HCT116 (cell line): ENCODE measurements around the gene SPTBN1. TPM values are rescaled to one million over a fixed set of nuclear protein-coding genes. Genes with fewer than 3 reads are reported as not detected.

ENCODE experiments used
- ATAC-seq: fragments of 200-7000 bp; cut with Tn5 transposase; 2 replicates; pipeline ENCODE4 v1.9.1; 2020; ENCODE audit warnings: mild to moderate bottlenecking, moderate library complexity
- BruUV-seq: library from RNA; stranded (reverse); fragments of 400-500 nt; replicated peaks from 2 replicates; lab custom pipeline; 2021; lab: Mats Ljungman, UMichigan
- CTCF ChIA-PET: fragments of 300-600 bp; sonication (Branson Sonifier 250); formaldehyde crosslinking; loops from one replicate; lab custom pipeline; 2021; ENCODE audit warnings: antibody characterized with exemption; lab: Charles Lee
- POLR2A ChIA-PET: fragments of 300-600, 350-600 bp; sonication (Branson Sonifier 250); formaldehyde crosslinking; loops from one replicate; lab custom pipeline; 2021; ENCODE audit warnings: antibody characterized with exemption; lab: Charles Lee
- RAD21 ChIA-PET, 2 experiments: fragments of 300-600 bp; sonication (Branson Sonifier 250); formaldehyde crosslinking; loops; one replicate each; lab custom pipeline; 2023; ENCODE audit warnings: low total read pairs in 2 of 2; ENCODE audit not compliant: uncharacterized antibody in 2 of 2, unreplicated experiment in 2 of 2, low non-redundant PET in 1 of 2; lab: Charles Lee
- DNase-seq: peaks from one replicate; pipeline ENCODE4 v3.0.0-alpha.2; 2010; ENCODE audit warnings: low read depth, low spot score
- H2AFZ ChIP-seq: fragments of 200-600 bp; shearing (Covaris generic), sonication (generic); 2 replicates; pipeline ENCODE4 v1.6.1; 2017; ENCODE audit warnings: low read depth, mixed run types, mixed read lengths, antibody characterized with exemption, low read length; ENCODE audit not compliant: poor library complexity, severe bottlenecking
- H3K27ac ChIP-seq: 2 replicates; pipeline ENCODE4 v1.5.1; 2012; ENCODE audit warnings: low read depth, low read length
- H3K27me3 ChIP-seq: fragments of 200-600 bp; sonication (generic); 2 replicates; pipeline ENCODE4 v1.6.1; 2016; ENCODE audit warnings: mixed run types, low read length, mixed read lengths; ENCODE audit not compliant: insufficient read depth
- H3K36me3 ChIP-seq, 2 experiments: fragments of 200-500 bp in 1 of 2; fragments of 200-600 bp in 1 of 2; sonication (Bioruptor generic) in 1 of 2; sonication (generic) in 1 of 2; 2 replicates each; pipeline versions ENCODE4 v1.5.1 to v1.6.1; 2014 to 2016; ENCODE audit warnings: low read length in 2 of 2, inconsistent platforms in 1 of 2, mixed read lengths in 1 of 2, mixed run types in 1 of 2; ENCODE audit not compliant: insufficient read depth in 2 of 2, control insufficient read depth in 1 of 2
- H3K4me1 ChIP-seq, 2 experiments: fragments of 200-600 bp in 1 of 2; sonication (generic) in 1 of 2; 2 replicates each; pipeline versions ENCODE4 v1.5.1 to v1.6.1; 2012 to 2017; ENCODE audit warnings: low read length in 2 of 2, inconsistent platforms in 1 of 2, mild to moderate bottlenecking in 1 of 2, mixed read lengths in 1 of 2, mixed run types in 1 of 2, moderate library complexity in 1 of 2; ENCODE audit not compliant: insufficient read depth in 2 of 2, control insufficient read depth in 1 of 2
- H3K4me2 ChIP-seq: fragments of 200-600 bp; sonication (generic); 2 replicates; pipeline ENCODE4 v1.6.1; 2017; ENCODE audit warnings: mixed run types, low read length, mixed read lengths
- H3K4me3 ChIP-seq, 2 experiments: fragments of 200-600 bp in 1 of 2; sonication (generic) in 1 of 2; replicated peaks in 1 of 2; 2 replicates each; pipeline ENCODE4 v1.5.1; 2011 to 2016; ENCODE audit warnings: low read length in 2 of 2, control low read depth in 1 of 2, low read depth in 1 of 2, mild to moderate bottlenecking in 1 of 2, mixed read lengths in 1 of 2, mixed run types in 1 of 2
- H3K79me2 ChIP-seq: fragments of 200-600 bp; sonication (generic); 2 replicates; pipeline ENCODE4 v1.6.1; 2017; ENCODE audit warnings: mild to moderate bottlenecking, mixed run types, low read length, moderate library complexity, mixed read lengths; ENCODE audit not compliant: insufficient read depth
- H3K9ac ChIP-seq: fragments of 200-600 bp; sonication (generic); 2 replicates; pipeline ENCODE4 v1.6.1; 2016; ENCODE audit warnings: low read length, mixed read lengths
- H3K9me2 ChIP-seq: fragments of 200-600 bp; sonication (generic), shearing (Covaris generic); 2 replicates; pipeline ENCODE4 v1.6.1; 2017; ENCODE audit warnings: mixed run types, mild to moderate bottlenecking, moderate library complexity; ENCODE audit not compliant: insufficient read depth
- H3K9me3 ChIP-seq, 2 experiments: fragments of 200-500 bp in 1 of 2; fragments of 200-600 bp in 1 of 2; sonication (Bioruptor generic) in 1 of 2; sonication (generic) in 1 of 2; 2 replicates each; pipeline ENCODE4 v1.6.1; 2014 to 2017; ENCODE audit warnings: low read length in 2 of 2, mixed read lengths in 2 of 2, inconsistent platforms in 1 of 2, low read depth in 1 of 2, mild to moderate bottlenecking in 1 of 2, mixed run types in 1 of 2, moderate library complexity in 1 of 2; ENCODE audit not compliant: control insufficient read depth in 1 of 2, insufficient read depth in 1 of 2
- H4K20me1 ChIP-seq: fragments of 200-600 bp; sonication (generic), shearing (Covaris generic); 2 replicates; pipeline ENCODE4 v1.6.1; 2017; ENCODE audit warnings: mixed run types, mild to moderate bottlenecking, moderate library complexity; ENCODE audit not compliant: insufficient read depth
- CBX3 ChIP-seq: IDR thresholded peaks from 2 replicates; pipeline ENCODE4 v1.6.1; 2012; ENCODE audit warnings: low read depth
- CEBPB ChIP-seq: IDR thresholded peaks from 2 replicates; pipeline ENCODE4 v1.6.1; 2012; ENCODE audit warnings: low read depth
- EGR1 ChIP-seq: IDR thresholded peaks from 2 replicates; pipeline ENCODE4 v1.6.1; 2012; ENCODE audit warnings: low read depth
- ELF1 ChIP-seq: IDR thresholded peaks from 2 replicates; pipeline ENCODE4 v1.6.1; 2012; ENCODE audit warnings: low read depth, borderline replicate concordance
- EZH2phosphoT487 ChIP-seq: fragments of 200-600 bp; IDR thresholded peaks from 2 replicates; pipeline ENCODE4 v1.6.1; 2018; ENCODE audit warnings: antibody characterized with exemption, borderline replicate concordance
- FOSL1 ChIP-seq: IDR thresholded peaks from 2 replicates; pipeline ENCODE4 v1.6.1; 2012; ENCODE audit warnings: low read depth
- JUND ChIP-seq: IDR thresholded peaks from 2 replicates; pipeline ENCODE4 v1.6.1; 2012
- POLR2A ChIP-seq: IDR thresholded peaks from 2 replicates; pipeline ENCODE4 v1.7.0; 2011; ENCODE audit warnings: borderline replicate concordance; ENCODE audit not compliant: insufficient read depth, insufficient read length; ENCODE audit errors: extremely low read depth
- POLR2AphosphoS5 ChIP-seq: IDR thresholded peaks from 2 replicates; pipeline ENCODE4 v1.6.1; 2011; ENCODE audit warnings: mild to moderate bottlenecking, low read depth, low read length, moderate library complexity
- SIN3A ChIP-seq: IDR thresholded peaks from 2 replicates; pipeline ENCODE4 v1.6.1; 2012; ENCODE audit warnings: low read depth
- SRF ChIP-seq: IDR thresholded peaks from 2 replicates; pipeline ENCODE4 v1.6.1; 2012; ENCODE audit warnings: low read depth
- TCF7L2 ChIP-seq: IDR thresholded peaks from 2 replicates; pipeline ENCODE4 v1.7.0; 2011; ENCODE audit warnings: borderline replicate concordance, inconsistent platforms; ENCODE audit not compliant: insufficient read depth, insufficient read length; ENCODE audit errors: extremely low read depth
- YY1 ChIP-seq: IDR thresholded peaks from 2 replicates; pipeline ENCODE4 v1.6.1; 2011; ENCODE audit warnings: low read length, low read depth, moderate library complexity, mild to moderate bottlenecking; ENCODE audit not compliant: insufficient replicate concordance; ENCODE audit errors: extremely low read depth
- intact Hi-C: fragments of 100-400 bp; cut with micrococcal nuclease; formaldehyde crosslinking; loops from 2 replicates; pipeline ENCODE4 v1.10.0; 2022
- total RNA-seq: library from RNA; stranded (reverse); gene quantifications from one replicate; pipeline ENCODE4 v1.2.1, GENCODE V29; 2021; ENCODE audit not compliant: unreplicated experiment
- TF ChIP-seq, protein P1 (sequence below): IDR thresholded peaks from 2 replicates; pipeline ENCODE4 v1.6.1; 2012
- TF ChIP-seq, protein P2 (sequence below): IDR thresholded peaks from 2 replicates; pipeline ENCODE4 v1.6.1; 2012
- TF ChIP-seq, protein P3 (sequence below): IDR thresholded peaks from 2 replicates; pipeline ENCODE4 v1.6.1; 2012; ENCODE audit warnings: low read depth
- TF ChIP-seq, protein P4 (sequence below): IDR thresholded peaks from 2 replicates; pipeline ENCODE4 v1.6.1; 2011; ENCODE audit warnings: mild to moderate bottlenecking, low read length, moderate library complexity; ENCODE audit not compliant: insufficient replicate concordance; ENCODE audit errors: extremely low read depth

Gene SPTBN1
- total RNA-seq, 1 experiment from 2014 or later = 84.4 TPM

DNA sequence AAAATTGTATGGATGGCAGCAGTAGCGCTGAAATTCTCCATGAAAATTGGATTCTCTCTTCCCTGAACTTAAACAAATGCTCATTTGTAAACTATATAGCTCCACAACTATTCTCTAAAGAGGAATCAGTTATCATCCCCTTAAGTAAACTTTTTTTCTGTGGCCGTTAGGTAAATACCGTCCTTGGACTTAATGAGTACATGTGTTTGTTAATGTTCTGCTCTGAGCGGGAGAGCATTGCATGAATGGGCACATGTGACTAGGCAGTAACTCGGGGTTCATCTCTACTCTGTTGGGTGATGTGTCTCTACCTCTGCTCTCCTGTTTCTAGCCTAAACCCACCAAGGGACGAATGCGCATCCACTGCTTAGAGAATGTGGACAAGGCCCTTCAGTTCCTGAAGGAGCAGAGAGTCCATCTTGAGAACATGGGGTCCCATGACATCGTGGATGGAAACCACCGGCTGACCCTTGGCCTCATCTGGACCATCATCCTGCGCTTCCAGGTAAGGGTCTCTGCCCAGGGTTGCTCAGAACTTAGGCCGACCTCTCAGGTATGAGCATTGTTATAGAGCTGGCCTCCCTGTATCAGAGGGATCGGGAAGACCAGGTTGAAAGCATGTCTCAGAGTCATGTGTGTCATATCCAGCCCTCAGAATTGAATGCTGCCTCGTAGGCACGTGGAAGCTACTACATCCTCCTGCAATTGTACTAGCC, 155.9 kb downstream of the SPTBN1 start:
- H4K20me1 ChIP-seq = no peaks in the 10 kb centered on the region
- H3K4me3 ChIP-seq = no peak overlapping the region
- ChIA-PET RAD21 (no interaction called here), CTCF (no interaction called here), POLR2A (no interaction called here)
- H3K79me2 ChIP-seq = peaks cover 46% of the 10 kb centered on the region
- no peaks in the 10 kb centered on the region for H3K4me1 ChIP-seq
- DNase-seq (no peak), ATAC-seq (no peak)
- H3K4me2 ChIP-seq = no peak overlapping the region
- intact Hi-C loops = no loop called here
- no peaks in the 10 kb centered on the region for H3K27me3 ChIP-seq
- no peak for TF ChIP-seq POLR2A
- TF ChIP-seq, protein P1, sequence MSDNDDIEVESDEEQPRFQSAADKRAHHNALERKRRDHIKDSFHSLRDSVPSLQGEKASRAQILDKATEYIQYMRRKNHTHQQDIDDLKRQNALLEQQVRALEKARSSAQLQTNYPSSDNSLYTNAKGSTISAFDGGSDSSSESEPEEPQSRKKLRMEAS = no peak
- TF ChIP-seq SRF = no peak
- TF ChIP-seq, protein P2, sequence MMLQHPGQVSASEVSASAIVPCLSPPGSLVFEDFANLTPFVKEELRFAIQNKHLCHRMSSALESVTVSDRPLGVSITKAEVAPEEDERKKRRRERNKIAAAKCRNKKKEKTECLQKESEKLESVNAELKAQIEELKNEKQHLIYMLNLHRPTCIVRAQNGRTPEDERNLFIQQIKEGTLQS = no peak
- no peak for TF ChIP-seq ELF1
- no peak for TF ChIP-seq FOSL1
- TF ChIP-seq JUND = no peak
- TF ChIP-seq YY1 = no peak
- no peak for TF ChIP-seq TCF7L2
- no peak for TF ChIP-seq EZH2phosphoT487
- TF ChIP-seq EGR1 = no peak
- no peak for TF ChIP-seq SIN3A
- TF ChIP-seq CBX3 = no peak
- TF ChIP-seq POLR2AphosphoS5 = no peak
- TF ChIP-seq, protein P3, sequence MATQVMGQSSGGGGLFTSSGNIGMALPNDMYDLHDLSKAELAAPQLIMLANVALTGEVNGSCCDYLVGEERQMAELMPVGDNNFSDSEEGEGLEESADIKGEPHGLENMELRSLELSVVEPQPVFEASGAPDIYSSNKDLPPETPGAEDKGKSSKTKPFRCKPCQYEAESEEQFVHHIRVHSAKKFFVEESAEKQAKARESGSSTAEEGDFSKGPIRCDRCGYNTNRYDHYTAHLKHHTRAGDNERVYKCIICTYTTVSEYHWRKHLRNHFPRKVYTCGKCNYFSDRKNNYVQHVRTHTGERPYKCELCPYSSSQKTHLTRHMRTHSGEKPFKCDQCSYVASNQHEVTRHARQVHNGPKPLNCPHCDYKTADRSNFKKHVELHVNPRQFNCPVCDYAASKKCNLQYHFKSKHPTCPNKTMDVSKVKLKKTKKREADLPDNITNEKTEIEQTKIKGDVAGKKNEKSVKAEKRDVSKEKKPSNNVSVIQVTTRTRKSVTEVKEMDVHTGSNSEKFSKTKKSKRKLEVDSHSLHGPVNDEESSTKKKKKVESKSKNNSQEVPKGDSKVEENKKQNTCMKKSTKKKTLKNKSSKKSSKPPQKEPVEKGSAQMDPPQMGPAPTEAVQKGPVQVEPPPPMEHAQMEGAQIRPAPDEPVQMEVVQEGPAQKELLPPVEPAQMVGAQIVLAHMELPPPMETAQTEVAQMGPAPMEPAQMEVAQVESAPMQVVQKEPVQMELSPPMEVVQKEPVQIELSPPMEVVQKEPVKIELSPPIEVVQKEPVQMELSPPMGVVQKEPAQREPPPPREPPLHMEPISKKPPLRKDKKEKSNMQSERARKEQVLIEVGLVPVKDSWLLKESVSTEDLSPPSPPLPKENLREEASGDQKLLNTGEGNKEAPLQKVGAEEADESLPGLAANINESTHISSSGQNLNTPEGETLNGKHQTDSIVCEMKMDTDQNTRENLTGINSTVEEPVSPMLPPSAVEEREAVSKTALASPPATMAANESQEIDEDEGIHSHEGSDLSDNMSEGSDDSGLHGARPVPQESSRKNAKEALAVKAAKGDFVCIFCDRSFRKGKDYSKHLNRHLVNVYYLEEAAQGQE = no peak
- no peak for TF ChIP-seq CEBPB
- TF ChIP-seq, protein P4, sequence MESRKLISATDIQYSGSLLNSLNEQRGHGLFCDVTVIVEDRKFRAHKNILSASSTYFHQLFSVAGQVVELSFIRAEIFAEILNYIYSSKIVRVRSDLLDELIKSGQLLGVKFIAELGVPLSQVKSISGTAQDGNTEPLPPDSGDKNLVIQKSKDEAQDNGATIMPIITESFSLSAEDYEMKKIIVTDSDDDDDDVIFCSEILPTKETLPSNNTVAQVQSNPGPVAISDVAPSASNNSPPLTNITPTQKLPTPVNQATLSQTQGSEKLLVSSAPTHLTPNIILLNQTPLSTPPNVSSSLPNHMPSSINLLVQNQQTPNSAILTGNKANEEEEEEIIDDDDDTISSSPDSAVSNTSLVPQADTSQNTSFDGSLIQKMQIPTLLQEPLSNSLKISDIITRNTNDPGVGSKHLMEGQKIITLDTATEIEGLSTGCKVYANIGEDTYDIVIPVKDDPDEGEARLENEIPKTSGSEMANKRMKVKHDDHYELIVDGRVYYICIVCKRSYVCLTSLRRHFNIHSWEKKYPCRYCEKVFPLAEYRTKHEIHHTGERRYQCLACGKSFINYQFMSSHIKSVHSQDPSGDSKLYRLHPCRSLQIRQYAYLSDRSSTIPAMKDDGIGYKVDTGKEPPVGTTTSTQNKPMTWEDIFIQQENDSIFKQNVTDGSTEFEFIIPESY = no peak
- TF ChIP-seq, all 23 proteins: peak for 0
- H3K36me3 ChIP-seq = peaks cover 0 to 7% of the 10 kb centered on the region in 2 experiments; a peak in 1 of 4 replicates
- no peak overlapping the region for H3K27ac ChIP-seq
- H3K9ac ChIP-seq = no peak overlapping the region
- no peak overlapping the region for H2AFZ ChIP-seq
- no peaks in the 10 kb centered on the region for H3K9me2 ChIP-seq
- BruUV-seq = no TSS peak
- H3K9me3 ChIP-seq = no peaks in the 10 kb centered on the region
